ENCODE results near the gene CCNQ.

The CCNQ gene

GRCh38 chrX:153562546-153562945, 36.4 kb downstream of the CCNQ start:
- Histone ChIP-seq H3K4me1 (ENCODE audit: control insufficient read depth, insufficient read depth, low read length) (no peaks in the 10 kb centered on the region), H3K4me3 (ENCODE audit: low read depth, low read length) (no peak overlapping the region), H3K27ac (ENCODE audit: extremely low read depth, low read depth, low read length) (no peak overlapping the region), H3K9me3 (ENCODE audit: control insufficient read depth, insufficient read depth, low read depth, low read length) (no peaks in the 10 kb centered on the region), H3K36me3 (ENCODE audit: control insufficient read depth in 2 of 2, insufficient read depth in 1 of 2, low read length in 2 of 2) (no peaks in the 10 kb centered on the region)
- CTCF ChIA-PET: interaction anchor here (3.2 kb wide), 1 partner anchor 9 kb away, joined by 15 read pairs; no protein-coding TSS in a partner anchor
- no peak for TF ChIP-seq ZNF514 (tag by site-specific recombination; IDR thresholded peaks at IDR 0.05)
- no peak for TF ChIP-seq ZNF701 (tag by site-specific recombination; IDR thresholded peaks at IDR 0.05)
- TF ChIP-seq KLF1 (tag by site-specific recombination; IDR thresholded peaks at IDR 0.05): no peak
- TF ChIP-seq GLI2 (tag by site-specific recombination; IDR thresholded peaks at IDR 0.05; ENCODE audit: borderline replicate concordance, low read depth): no peak
- TF ChIP-seq, protein P1, sequence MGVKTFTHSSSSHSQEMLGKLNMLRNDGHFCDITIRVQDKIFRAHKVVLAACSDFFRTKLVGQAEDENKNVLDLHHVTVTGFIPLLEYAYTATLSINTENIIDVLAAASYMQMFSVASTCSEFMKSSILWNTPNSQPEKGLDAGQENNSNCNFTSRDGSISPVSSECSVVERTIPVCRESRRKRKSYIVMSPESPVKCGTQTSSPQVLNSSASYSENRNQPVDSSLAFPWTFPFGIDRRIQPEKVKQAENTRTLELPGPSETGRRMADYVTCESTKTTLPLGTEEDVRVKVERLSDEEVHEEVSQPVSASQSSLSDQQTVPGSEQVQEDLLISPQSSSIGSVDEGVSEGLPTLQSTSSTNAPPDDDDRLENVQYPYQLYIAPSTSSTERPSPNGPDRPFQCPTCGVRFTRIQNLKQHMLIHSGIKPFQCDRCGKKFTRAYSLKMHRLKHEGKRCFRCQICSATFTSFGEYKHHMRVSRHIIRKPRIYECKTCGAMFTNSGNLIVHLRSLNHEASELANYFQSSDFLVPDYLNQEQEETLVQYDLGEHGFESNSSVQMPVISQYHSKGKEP (tag by site-specific recombination; IDR thresholded peaks at IDR 0.05): no peak
- TF ChIP-seq MEIS1 (CRISPR knock-in tag; IDR thresholded peaks at IDR 0.05; ENCODE audit: borderline replicate concordance): no peak
- no peak for TF ChIP-seq ZSCAN23 (tag by site-specific recombination; IDR thresholded peaks at IDR 0.05)
- TF ChIP-seq, protein P2, sequence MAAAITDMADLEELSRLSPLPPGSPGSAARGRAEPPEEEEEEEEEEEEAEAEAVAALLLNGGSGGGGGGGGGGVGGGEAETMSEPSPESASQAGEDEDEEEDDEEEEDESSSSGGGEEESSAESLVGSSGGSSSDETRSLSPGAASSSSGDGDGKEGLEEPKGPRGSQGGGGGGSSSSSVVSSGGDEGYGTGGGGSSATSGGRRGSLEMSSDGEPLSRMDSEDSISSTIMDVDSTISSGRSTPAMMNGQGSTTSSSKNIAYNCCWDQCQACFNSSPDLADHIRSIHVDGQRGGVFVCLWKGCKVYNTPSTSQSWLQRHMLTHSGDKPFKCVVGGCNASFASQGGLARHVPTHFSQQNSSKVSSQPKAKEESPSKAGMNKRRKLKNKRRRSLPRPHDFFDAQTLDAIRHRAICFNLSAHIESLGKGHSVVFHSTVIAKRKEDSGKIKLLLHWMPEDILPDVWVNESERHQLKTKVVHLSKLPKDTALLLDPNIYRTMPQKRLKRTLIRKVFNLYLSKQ (tag by site-specific recombination; IDR thresholded peaks at IDR 0.05; ENCODE audit: borderline replicate concordance): no peak
- TF ChIP-seq ZNF274 (IDR thresholded peaks at IDR 0.05; ENCODE audit: low read length): no peak
- TF ChIP-seq ZNF274 (tag by site-specific recombination; IDR thresholded peaks at IDR 0.05; ENCODE audit: borderline replicate concordance): no peak
- no peak for TF ChIP-seq ZNF214 (tag by site-specific recombination; IDR thresholded peaks at IDR 0.05; ENCODE audit: borderline replicate concordance)
- POLR2A ChIA-PET: no interaction called here

- TF ChIP-seq ZNF157 (tag by site-specific recombination; IDR thresholded peaks at IDR 0.05) (no peak), ZNF140 (tag by site-specific recombination; IDR thresholded peaks at IDR 0.05) (no peak), ZBTB1 (tag by site-specific recombination; IDR thresholded peaks at IDR 0.05) (no peak), ZNF311 (tag by site-specific recombination; IDR thresholded peaks at IDR 0.05; ENCODE audit: borderline replicate concordance) (no peak), ZNF280C (tag by site-specific recombination; IDR thresholded peaks at IDR 0.05) (no peak), ZNF560 (tag by site-specific recombination; IDR thresholded peaks at IDR 0.05; ENCODE audit: borderline replicate concordance) (no peak), ZNF211 (tag by site-specific recombination; IDR thresholded peaks at IDR 0.05; ENCODE audit: low read depth) (no peak), ZNF792 (tag by site-specific recombination; IDR thresholded peaks at IDR 0.05) (no peak), ZNF426 (tag by site-specific recombination; IDR thresholded peaks at IDR 0.05) (no peak), ZNF23 (tag by site-specific recombination; IDR thresholded peaks at IDR 0.05; ENCODE audit: borderline replicate concordance) (no peak), ZNF785 (tag by site-specific recombination; IDR thresholded peaks at IDR 0.05) (no peak), ZNF175 (tag by site-specific recombination; IDR thresholded peaks at IDR 0.05) (no peak), MZF1 (tag by site-specific recombination; IDR thresholded peaks at IDR 0.05; ENCODE audit: borderline replicate concordance) (no peak), ZNF677 (tag by site-specific recombination; IDR thresholded peaks at IDR 0.05) (no peak), SALL2 (tag by site-specific recombination; IDR thresholded peaks at IDR 0.05; ENCODE audit: borderline replicate concordance) (no peak), ZSCAN23 (tag by site-specific recombination; IDR thresholded peaks at IDR 0.05) (no peak), ZNF791 (tag by site-specific recombination; IDR thresholded peaks at IDR 0.05) (no peak)
- TF ChIP-seq, protein P3, sequence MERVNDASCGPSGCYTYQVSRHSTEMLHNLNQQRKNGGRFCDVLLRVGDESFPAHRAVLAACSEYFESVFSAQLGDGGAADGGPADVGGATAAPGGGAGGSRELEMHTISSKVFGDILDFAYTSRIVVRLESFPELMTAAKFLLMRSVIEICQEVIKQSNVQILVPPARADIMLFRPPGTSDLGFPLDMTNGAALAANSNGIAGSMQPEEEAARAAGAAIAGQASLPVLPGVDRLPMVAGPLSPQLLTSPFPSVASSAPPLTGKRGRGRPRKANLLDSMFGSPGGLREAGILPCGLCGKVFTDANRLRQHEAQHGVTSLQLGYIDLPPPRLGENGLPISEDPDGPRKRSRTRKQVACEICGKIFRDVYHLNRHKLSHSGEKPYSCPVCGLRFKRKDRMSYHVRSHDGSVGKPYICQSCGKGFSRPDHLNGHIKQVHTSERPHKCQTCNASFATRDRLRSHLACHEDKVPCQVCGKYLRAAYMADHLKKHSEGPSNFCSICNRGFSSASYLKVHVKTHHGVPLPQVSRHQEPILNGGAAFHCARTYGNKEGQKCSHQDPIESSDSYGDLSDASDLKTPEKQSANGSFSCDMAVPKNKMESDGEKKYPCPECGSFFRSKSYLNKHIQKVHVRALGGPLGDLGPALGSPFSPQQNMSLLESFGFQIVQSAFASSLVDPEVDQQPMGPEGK (tag by site-specific recombination; IDR thresholded peaks at IDR 0.05): no peak
- no peaks in the 10 kb centered on the region for H3K36me3 ChIP-seq (ENCODE audit: control insufficient read depth in 2 of 2, insufficient read depth in 1 of 2, low read length in 2 of 2)
- no peak overlapping the region for H3K27ac ChIP-seq (ENCODE audit: extremely low read depth, low read depth, low read length)
- no peaks in the 10 kb centered on the region for H3K4me1 ChIP-seq (ENCODE audit: control insufficient read depth, insufficient read depth, low read length)
- CTCF ChIA-PET: no interaction called here
- H3K9me3 ChIP-seq (ENCODE audit: control insufficient read depth, insufficient read depth, low read depth, low read length): no peaks in the 10 kb centered on the region
- H3K4me3 ChIP-seq (ENCODE audit: low read depth, low read length): no peak overlapping the region
- POLR2A ChIA-PET: no interaction called here
These were observed 37.6 kb downstream of the CCNQ start for GRCh38 chrX:153561337-153561736.
